HEK293 (cell line): ENCODE measurements around the gene ULBP2.

Experiments used
- BCL11A ChIP-seq: fragments of 450-650 bp; formaldehyde crosslinking; IDR thresholded peaks from 2 replicates; pipeline ENCODE4 v1.5.1; 2016; ENCODE audit warnings: low read depth, missing biosample characterization, missing genetic modification characterization
- KLF9 ChIP-seq: fragments of 450-650 bp; formaldehyde crosslinking; IDR thresholded peaks from 2 replicates; pipeline ENCODE4 v1.5.1; 2016; ENCODE audit warnings: missing biosample characterization, missing genetic modification characterization, low read depth
- SP2 ChIP-seq: fragments of 450-650 bp; formaldehyde crosslinking; IDR thresholded peaks from 2 replicates; pipeline ENCODE4 v1.5.1; 2016; ENCODE audit warnings: missing biosample characterization, missing genetic modification characterization
- TCF7L2 ChIP-seq: IDR thresholded peaks from 2 replicates; pipeline ENCODE4 v1.6.1; 2011; ENCODE audit warnings: low read depth, mild to moderate bottlenecking, inconsistent platforms, low read length, moderate library complexity, borderline replicate concordance
- ZNF274 ChIP-seq, 2 experiments: fragments of 200-500 bp in 1 of 2; fragments of 450-650 bp in 1 of 2; sonication (Bioruptor generic) in 1 of 2; formaldehyde crosslinking in 1 of 2; IDR thresholded peaks; 2 replicates each; pipeline versions ENCODE4 v1.5.1 to v1.6.1; 2014 to 2016; ENCODE audit warnings: borderline replicate concordance in 1 of 2, inconsistent platforms in 1 of 2, low read length in 1 of 2, missing biosample characterization in 1 of 2, missing genetic modification characterization in 1 of 2
- ZNF660 ChIP-seq: fragments of 450-650 bp; IDR thresholded peaks from 2 replicates; pipeline ENCODE4 v1.5.1; 2018; ENCODE audit warnings: missing biosample characterization, mild to moderate bottlenecking, missing genetic modification characterization
- ZNF677 ChIP-seq: fragments of 450-650 bp; IDR thresholded peaks from 2 replicates; pipeline ENCODE4 v1.5.0; 2018; ENCODE audit warnings: missing biosample characterization, mild to moderate bottlenecking, missing genetic modification characterization, moderate library complexity
- ZSCAN30 ChIP-seq: fragments of 450-650 bp; IDR thresholded peaks from 2 replicates; pipeline ENCODE4 v1.5.1; 2018; ENCODE audit warnings: missing biosample characterization, mild to moderate bottlenecking, missing genetic modification characterization, moderate library complexity

DNA sequence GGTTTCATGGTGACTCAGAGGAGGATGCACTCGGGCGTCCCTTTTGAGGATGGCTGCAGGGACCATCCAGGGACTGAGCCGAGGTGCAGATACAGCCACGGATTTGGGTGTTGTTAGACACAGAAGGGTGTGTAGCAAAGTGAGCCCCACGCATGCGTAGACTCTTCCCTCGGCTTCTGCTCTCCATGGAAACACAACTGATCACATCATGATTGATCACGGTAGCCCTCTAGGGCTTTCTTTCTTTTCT lies 21.3 kb downstream of the ULBP2 start:
- TF ChIP-seq BCL11A (tag by site-specific recombination) (no peak), ZNF677 (tag by site-specific recombination) (no peak), ZSCAN30 (tag by site-specific recombination) (no peak), ZNF660 (tag by site-specific recombination) (no peak), SP2 (tag by site-specific recombination) (no peak), KLF9 (no peak), TCF7L2 (no peak), ZNF274 (IDR thresholded peaks at IDR 0.05; ENCODE audit: low read length) (no peak), ZNF274 (tag by site-specific recombination; IDR thresholded peaks at IDR 0.05; ENCODE audit: borderline replicate concordance) (no peak)
